ENCODE measurements around the gene FRYL. TPM values are rescaled to one million over a fixed set of nuclear protein-coding genes. Genes with fewer than 3 reads are reported as not detected.

Gene FRYL
- total RNA-seq, 3 donors from 2014 or later = 70.9 to 112 (median 86.2) TPM

- no peak overlapping the region for H3K27ac ChIP-seq
- DNase-seq (ENCODE audit: low spot score in 2 of 2) = no peak
- TF ChIP-seq POLR2A (IDR thresholded peaks at IDR 0.05) (no peak), CTCF (IDR thresholded peaks at IDR 0.05) (no peak), POLR2AphosphoS5 (IDR thresholded peaks at IDR 0.05) (no peak)
- no peak overlapping the region for H3K4me3 ChIP-seq
- H3K36me3 ChIP-seq = peaks cover 8% of the 10 kb centered on the region
- H3K9me3 ChIP-seq = no peaks in the 10 kb centered on the region
- intact Hi-C loops (cut with DNase I; ENCODE audit: low total_unique reads) = no loop called here
- H3K27me3 ChIP-seq = no peaks in the 10 kb centered on the region
- H3K4me1 ChIP-seq = no peaks in the 10 kb centered on the region
Measured at GRCh38 chr4:48590884-48591283, 189.2 kb downstream of the FRYL start.

- Histone ChIP-seq H3K9me3 (no peaks in the 10 kb centered on the region), H3K36me3 (no peaks in the 10 kb centered on the region)
- intact Hi-C loops (cut with DNase I; ENCODE audit: low total_unique reads) = no loop called here
Measured at GRCh38 chr4:48589098-48589445, 191.0 kb downstream of the FRYL start.

DNA sequence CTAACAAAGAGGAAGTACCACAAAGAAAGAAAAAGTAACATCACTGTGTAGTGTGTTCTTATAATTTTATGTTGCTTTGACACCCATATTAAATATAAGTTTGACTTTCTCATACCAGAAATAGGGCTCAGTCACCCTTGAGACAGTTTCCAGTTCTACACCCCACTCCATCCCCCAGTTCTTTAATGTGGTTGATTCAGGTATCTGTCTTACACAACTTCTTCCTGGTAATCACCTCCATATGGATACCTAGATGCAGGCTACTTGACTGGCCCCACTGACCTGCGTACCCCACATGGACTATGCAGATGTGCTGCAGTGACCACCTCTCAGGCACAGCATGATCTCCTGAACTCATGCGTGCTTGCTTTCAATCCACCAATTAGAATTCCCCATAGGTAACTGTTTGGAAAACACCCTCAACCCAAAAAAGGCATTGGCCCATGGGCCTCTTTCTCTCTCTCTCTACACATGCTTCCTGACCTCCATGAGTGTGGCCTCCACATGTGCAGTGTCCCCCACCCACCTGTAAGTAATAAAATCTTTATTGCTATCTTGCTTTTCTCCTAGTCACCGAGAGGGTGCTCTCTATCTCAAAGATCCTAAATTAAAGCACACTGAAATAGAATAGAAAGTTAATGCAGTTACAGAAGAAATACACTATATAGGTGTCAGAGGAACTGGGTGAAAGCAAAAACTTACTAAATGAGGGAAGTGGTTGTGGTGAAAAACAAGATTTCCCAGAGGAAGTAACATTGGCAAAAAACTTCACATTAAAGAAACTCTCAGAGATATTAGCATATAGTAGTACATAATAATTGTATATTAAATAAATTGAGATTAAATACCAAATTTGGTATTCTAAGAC, 191.6 kb downstream of the FRYL start:
- no peak for DNase-seq (ENCODE audit: low spot score in 2 of 2)
- no peaks in the 10 kb centered on the region for H3K36me3 ChIP-seq
- H3K4me3 ChIP-seq = no peak overlapping the region
- no peaks in the 10 kb centered on the region for H3K27me3 ChIP-seq
- intact Hi-C loops (cut with DNase I; ENCODE audit: low total_unique reads) = no loop called here
- no peaks in the 10 kb centered on the region for H3K9me3 ChIP-seq
- TF ChIP-seq POLR2AphosphoS5 (IDR thresholded peaks at IDR 0.05) = no peak
- no peak for TF ChIP-seq POLR2A (IDR thresholded peaks at IDR 0.05)
- no peak for TF ChIP-seq CTCF (IDR thresholded peaks at IDR 0.05)
- no peaks in the 10 kb centered on the region for H3K4me1 ChIP-seq
- no peak overlapping the region for H3K27ac ChIP-seq

More at GRCh38 chr4:48589098-48589445, 191.0 kb downstream of the FRYL start:
- no peaks in the 10 kb centered on the region for H3K27me3 ChIP-seq
- DNase-seq (ENCODE audit: low spot score in 2 of 2) = no peak
- no peaks in the 10 kb centered on the region for H3K4me1 ChIP-seq
- H3K4me3 ChIP-seq = no peak overlapping the region
- TF ChIP-seq POLR2A (IDR thresholded peaks at IDR 0.05) = no peak
- TF ChIP-seq POLR2AphosphoS5 (IDR thresholded peaks at IDR 0.05) = no peak
- no peak for TF ChIP-seq CTCF (IDR thresholded peaks at IDR 0.05)
- H3K27ac ChIP-seq = no peak overlapping the region

- Histone ChIP-seq H3K36me3 (no peaks in the 10 kb centered on the region), H3K27me3 (no peaks in the 10 kb centered on the region), H3K27ac (no peak overlapping the region), H3K4me1 (no peaks in the 10 kb centered on the region), H3K4me3 (no peak overlapping the region), H3K9me3 (no peaks in the 10 kb centered on the region)
- TF ChIP-seq POLR2AphosphoS5 (IDR thresholded peaks at IDR 0.05) (no peak), CTCF (IDR thresholded peaks at IDR 0.05) (no peak), POLR2A (IDR thresholded peaks at IDR 0.05) (no peak)
- DNase-seq (ENCODE audit: low spot score in 2 of 2) = no peak
- intact Hi-C loops (cut with DNase I; ENCODE audit: low total_unique reads) = no loop called here
Measured at GRCh38 chr4:48585401-48585800, 194.7 kb downstream of the FRYL start.

DNA sequence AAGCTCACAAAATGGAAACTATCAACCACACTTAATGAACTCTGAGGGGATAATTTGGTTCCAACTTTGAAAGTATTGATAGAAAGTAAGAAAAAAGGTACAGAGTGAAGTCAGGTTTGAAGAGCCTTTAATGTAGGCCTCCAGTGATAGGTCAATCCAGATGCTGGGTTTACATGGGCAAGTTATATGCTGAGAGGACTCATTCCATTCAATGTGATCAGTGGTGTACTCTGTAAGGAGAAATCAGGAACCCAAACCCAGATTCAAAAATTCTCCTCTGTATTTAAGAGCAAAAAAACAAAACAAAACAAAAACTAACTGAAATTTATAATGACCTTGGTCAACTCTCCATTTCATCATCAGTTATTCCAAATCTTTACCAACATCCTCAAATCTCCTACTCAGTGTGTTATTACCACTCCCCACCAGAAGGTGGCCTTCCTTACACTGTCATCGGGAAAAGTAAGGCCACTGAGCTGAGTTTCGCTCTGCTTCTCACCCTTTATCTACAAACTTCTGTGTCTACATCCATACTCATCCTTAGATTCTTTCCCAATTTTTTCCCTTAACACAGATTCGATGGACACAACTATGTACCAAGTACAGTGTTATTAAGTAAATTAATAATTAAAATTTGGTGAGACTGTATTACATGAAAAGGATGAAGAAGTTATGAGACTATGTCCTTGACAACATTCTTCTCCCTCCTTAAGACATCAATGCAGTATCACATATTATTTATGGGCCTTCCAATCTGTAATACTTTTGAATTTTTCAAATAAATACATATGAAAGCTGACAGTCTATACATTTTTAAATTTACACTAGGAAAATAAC, 201.7 kb downstream of the FRYL start:
- Histone ChIP-seq H3K27me3 (no peaks in the 10 kb centered on the region), H3K9me3 (no peaks in the 10 kb centered on the region), H3K4me3 (no peak overlapping the region), H3K4me1 (no peaks in the 10 kb centered on the region), H3K27ac (no peak overlapping the region), H3K36me3 (peaks cover 4% of the 10 kb centered on the region)
- intact Hi-C loops (cut with DNase I; ENCODE audit: low total_unique reads) = no loop called here
- peak in 1 of 2 donors; percentile 60 for DNase-seq (ENCODE audit: low spot score in 2 of 2)
- TF ChIP-seq POLR2AphosphoS5 (IDR thresholded peaks at IDR 0.05) (no peak), CTCF (IDR thresholded peaks at IDR 0.05) (peak; percentile 84 to 88 (median 85))

Measured in breast epithelium (tissue), 4 donors.